Stimulated activated CD4-positive, alpha-beta T cell treated with anti-CD3 and anti-CD28 coated beads, Interleukin-12 subunit alpha, Interleukin-12 subunit beta, amount 100 ng/mL, for 24 hours (primary cell): ENCODE results near the gene TLN1.
A peak's percentile ranks its signal among the peaks of the same experiment; 100 is the strongest.

Source experiments
- DNase-seq, 2 experiments: peaks; one replicate each; pipeline ENCODE4 v3.0.0-alpha.2; 2020; ENCODE audit warnings: low read depth in 2 of 2

The TLN1 gene

GRCh38 chr9:35705836-35706430, 26.1 kb downstream of the TLN1 start:
- DNase-seq = no peak

- no peak for DNase-seq
Measured at GRCh38 chr9:35705372-35705771, 26.6 kb downstream of the TLN1 start.

- no peak for DNase-seq
Measured at GRCh38 chr9:35703906-35704672, 27.9 kb downstream of the TLN1 start.

GRCh38 chr9:35702696-35703095, 29.3 kb downstream of the TLN1 start:
- no peak for DNase-seq

- no peak for DNase-seq
Measured at GRCh38 chr9:35700942-35701341, 31.1 kb downstream of the TLN1 start.

- DNase-seq = no peak
Measured at GRCh38 chr9:35700031-35700430, 32.0 kb downstream of the TLN1 start.

- no peak for DNase-seq
Measured at GRCh38 chr9:35698231-35698630, 33.8 kb downstream of the TLN1 start.

GRCh38 chr9:35697486-35697885, 34.5 kb downstream of the TLN1 start:
- no peak for DNase-seq

- DNase-seq = peak in 1 of 2 experiments; percentile 35
Measured at GRCh38 chr9:35696520-35697215, 35.3 kb downstream of the TLN1 start.

GRCh38 chr9:35695943-35696401, 36.0 kb downstream of the TLN1 start:
- DNase-seq = no peak

GRCh38 chr9:35691757-35692301, 40.2 kb downstream of the TLN1 start:
- DNase-seq = no peak

GRCh38 chr9:35691334-35691650, 40.7 kb downstream of the TLN1 start:
- DNase-seq = no peak

- DNase-seq = peak in 1 of 2 experiments; percentile 45
Measured at GRCh38 chr9:35690614-35691333, 41.2 kb downstream of the TLN1 start.

GRCh38 chr9:35690294-35690613, 41.7 kb downstream of the TLN1 start:
- no peak for DNase-seq

GRCh38 chr9:35689542-35690293, 42.3 kb downstream of the TLN1 start, which contains the start of gene TPM2:
TPM2 (minus strand) TSS chr9:35689925; CDS start chr9:35689817, 108 bp downstream.
- DNase-seq = no peak

GRCh38 chr9:35688558-35689541, 43.1 kb downstream of the TLN1 start:
- no peak for DNase-seq

GRCh38 chr9:35687972-35688557, 43.9 kb downstream of the TLN1 start:
- no peak for DNase-seq

- DNase-seq = no peak
Measured at GRCh38 chr9:35687306-35687705, 44.7 kb downstream of the TLN1 start.
